ENCODE results near the gene LHFPL3. TPM values are rescaled to one million over a fixed set of nuclear protein-coding genes. Genes with fewer than 3 reads are reported as not detected.

The LHFPL3 gene
- total and polyA plus RNA-seq, 2 donors (not counting 3 experiments of a cell fraction or from before 2014, with no cell fraction given) = not detected

- BruUV-seq (replicated peaks) = no TSS peak
- no peak for FAIRE-seq
These were observed 626.9 kb downstream of the LHFPL3 start for GRCh38 chr7:104955276-104955675.

More at GRCh38 chr7:104955276-104955675, 626.9 kb downstream of the LHFPL3 start:
- ChIA-PET POLR2A (no interaction called here), CTCF (interaction anchor here (1.3 to 1.4 kb wide), 2 partner anchors 10 to 26 kb away, joined by 4 read pairs; no protein-coding TSS in a partner anchor)
- no peaks in the 10 kb centered on the region for H3K9me1 ChIP-seq (replicated peaks; ENCODE audit: control insufficient read depth, extremely low read depth, insufficient read depth, low read length)
- no peak overlapping the region for H3K4me2 ChIP-seq (ENCODE audit: insufficient read depth, low read length)
- H2AFZ ChIP-seq (ENCODE audit: low read depth, low read length) = no peak overlapping the region
- no peak for TF ChIP-seq GATA2 (IDR thresholded peaks at IDR 0.05; ENCODE audit: insufficient read depth, insufficient read length, low read depth, low read length)
- TF ChIP-seq POLR2A (IDR thresholded peaks at IDR 0.05; ENCODE audit: low read depth, low read length) = no peak
- TF ChIP-seq FOS (IDR thresholded peaks at IDR 0.05; ENCODE audit: borderline replicate concordance, insufficient read depth, low read length) = no peak
- TF ChIP-seq POLR2AphosphoS5 (IDR thresholded peaks at IDR 0.05; ENCODE audit: insufficient read depth, low read depth, low read length) = no peak
- TF ChIP-seq EZH2 (IDR thresholded peaks at IDR 0.05; ENCODE audit: borderline replicate concordance, low read depth, low read length, severe bottlenecking) = no peak
- TF ChIP-seq CTCF (IDR thresholded peaks at IDR 0.05; ENCODE audit: extremely low read depth in 1 of 2, insufficient read depth in 1 of 2, low read depth in 1 of 2, low read length in 2 of 2) = no peak
- TF ChIP-seq MAX (IDR thresholded peaks at IDR 0.05; ENCODE audit: insufficient read depth, insufficient read length) = no peak
- no peak for TF ChIP-seq MYC (IDR thresholded peaks at IDR 0.05; ENCODE audit: low read depth, low read length)
- TF ChIP-seq JUN (IDR thresholded peaks at IDR 0.05; ENCODE audit: borderline replicate concordance, insufficient read depth, insufficient read length, low read depth) = no peak
- no peak overlapping the region for H3K4me3 ChIP-seq (replicated peaks in 1 of 3; ENCODE audit: insufficient read depth in 1 of 3, low read depth in 1 of 3, low read length in 3 of 3)
- no peaks in the 10 kb centered on the region for H3K9me3 ChIP-seq (replicated peaks; ENCODE audit: control insufficient read depth, insufficient read depth, low read length)
- H3K27ac ChIP-seq (ENCODE audit: insufficient read depth, low read depth, low read length) = no peak overlapping the region
- intact Hi-C loops (cut with micrococcal nuclease) (no loop called here), dilution Hi-C loops (cut with MboI; ENCODE audit: extremely low pct_ligation_motif_present, low sequenced_read_pairs) (no loop called here)
- H3K27me3 ChIP-seq (ENCODE audit: control insufficient read depth in 2 of 2, insufficient read depth in 2 of 2, low read length in 2 of 2) = no peaks in the 10 kb centered on the region
- DNase-seq (ENCODE audit: low read depth, low spot score) = no peak
- no peaks in the 10 kb centered on the region for H3K4me1 ChIP-seq (ENCODE audit: control insufficient read depth, extremely low read depth, insufficient read depth, low read length)
- H3K36me3 ChIP-seq (ENCODE audit: control insufficient read depth in 2 of 2, extremely low read depth in 1 of 2, insufficient read depth in 2 of 2, low read length in 2 of 2) = no peaks in the 10 kb centered on the region
- H3K79me2 ChIP-seq (ENCODE audit: control insufficient read depth, insufficient read depth, low read length) = no peaks in the 10 kb centered on the region
- no peak overlapping the region for H3K9ac ChIP-seq (replicated peaks; ENCODE audit: extremely low read depth, insufficient read depth, low read length)
- H4K20me1 ChIP-seq (replicated peaks; ENCODE audit: control insufficient read depth, extremely low read depth, insufficient read depth, low read length) = no peaks in the 10 kb centered on the region

Small RNA genes within 50 kb of the gene (small RNA-seq; reads per million reads assigned to genes)
- gene RN7SL8P (ENCODE audit: insufficient read depth, insufficient read length, low read depth, low replicate concordance) = not detected

Other genes starting within 250 kb of the LHFPL3 start
- 18.6 and 21.1 TPM in 2 replicates for gene ORC5, start 120.6 kb upstream of the LHFPL3 start, total RNA-seq
- gene ORC5, start 120.6 kb upstream of the LHFPL3 start, polyA plus RNA-seq = 5.7 and 7.9 TPM in 2 replicates

Data from endothelial cell of umbilical vein (primary cell).